HepG2 (cell line): Measurements from ENCODE around the gene TOMM22. TPM values are rescaled to one million over a fixed set of nuclear protein-coding genes. Genes with fewer than 3 reads are reported as not detected.
A peak's percentile ranks its signal among the peaks of the same experiment; 100 is the strongest.

Source experiments
- ADNP ChIP-seq: sonication (generic); formaldehyde crosslinking; IDR thresholded peaks from 2 replicates; pipeline ENCODE4 v1.4.0; 2020; ENCODE audit warnings: missing genetic modification reagents
- ARNTL ChIP-seq: sonication (generic); formaldehyde crosslinking; IDR thresholded peaks from 2 replicates; pipeline ENCODE4 v1.4.0; 2020; ENCODE audit warnings: mild to moderate bottlenecking, missing genetic modification reagents
- HNF4A ChIP-seq: sonication (generic); formaldehyde crosslinking; IDR thresholded peaks from 2 replicates; pipeline ENCODE4 v1.4.0; 2020; ENCODE audit warnings: missing genetic modification reagents
- NFE2L1 ChIP-seq: sonication (generic); formaldehyde crosslinking; IDR thresholded peaks from 2 replicates; pipeline ENCODE4 v1.4.0; 2020; ENCODE audit warnings: missing genetic modification reagents, mild to moderate bottlenecking, borderline replicate concordance
- NR2C2 ChIP-seq: sonication (generic); formaldehyde crosslinking; IDR thresholded peaks from 2 replicates; pipeline ENCODE4 v1.4.0; 2020; ENCODE audit warnings: missing genetic modification reagents, mild to moderate bottlenecking, moderate library complexity, borderline replicate concordance
- NR2F6 ChIP-seq, 2 experiments: IDR thresholded peaks; 2 replicates each; pipeline ENCODE4 v1.6.1; 2016; ENCODE audit warnings: antibody characterized with exemption in 1 of 2, mild to moderate bottlenecking in 1 of 2
- RARA ChIP-seq: IDR thresholded peaks from 2 replicates; pipeline ENCODE4 v1.6.1; 2016; ENCODE audit warnings: missing genetic modification reagents, missing compliant biosample characterization
- RCOR2 ChIP-seq: IDR thresholded peaks from 2 replicates; pipeline ENCODE4 v1.6.1; 2016; ENCODE audit warnings: missing biosample characterization, missing genetic modification reagents
- RORA ChIP-seq: sonication (generic); formaldehyde crosslinking; IDR thresholded peaks from 2 replicates; pipeline ENCODE4 v1.5.0; 2020; ENCODE audit warnings: mild to moderate bottlenecking, missing genetic modification reagents, moderate library complexity
- TBX2 ChIP-seq: sonication (generic); formaldehyde crosslinking; IDR thresholded peaks from 2 replicates; pipeline ENCODE4 v1.5.0; 2020; ENCODE audit warnings: missing genetic modification reagents, mild to moderate bottlenecking, borderline replicate concordance
- TCF7 ChIP-seq: sonication (generic); IDR thresholded peaks from 2 replicates; pipeline ENCODE4 v1.6.1; 2016; ENCODE audit warnings: antibody characterized with exemption, low read depth
- TEAD3 ChIP-seq: optimal IDR thresholded peaks from 2 replicates; pipeline ENCODE3; 2016; ENCODE audit warnings: borderline replicate concordance
- TFAP4 ChIP-seq: sonication (generic); IDR thresholded peaks from 2 replicates; pipeline ENCODE4 v1.6.1; 2016; ENCODE audit warnings: low read depth, borderline replicate concordance
- TGIF2 ChIP-seq: IDR thresholded peaks from 2 replicates; pipeline ENCODE4 v1.6.1; 2016; ENCODE audit warnings: control low read depth, missing compliant biosample characterization
- ZBTB10 ChIP-seq: sonication (generic); formaldehyde crosslinking; IDR thresholded peaks from 2 replicates; pipeline ENCODE4 v1.4.0; 2020; ENCODE audit warnings: missing genetic modification reagents, borderline replicate concordance
- ZBTB4 ChIP-seq: sonication (generic); formaldehyde crosslinking; IDR thresholded peaks from 2 replicates; pipeline ENCODE4 v1.4.0; 2020; ENCODE audit warnings: missing genetic modification reagents, mild to moderate bottlenecking, borderline replicate concordance
- ZNF329 ChIP-seq: sonication (generic); formaldehyde crosslinking; IDR thresholded peaks from 2 replicates; pipeline ENCODE4 v1.9.0; 2021; ENCODE audit warnings: low read depth, mild to moderate bottlenecking, missing genetic modification reagents
- ZNF510 ChIP-seq: sonication (generic); formaldehyde crosslinking; IDR thresholded peaks from 2 replicates; pipeline ENCODE4 v1.4.0; 2020; ENCODE audit warnings: low read depth, mild to moderate bottlenecking, missing genetic modification reagents
- ZNF580 ChIP-seq: IDR thresholded peaks from 2 replicates; pipeline ENCODE4 v1.6.1; 2016; ENCODE audit warnings: low read depth, borderline replicate concordance
- polyA plus RNA-seq, 8 experiments: library from polyadenylated mRNA; depleted of rRNA in 3 of 8; stranded (reverse) in 7 of 8; unstranded in 1 of 8; fragments of >200 nt; fragmentation: Illumina TruSeq in 4 of 8; extraction: Trizol in 4 of 8; gene quantifications; 2 replicates each; pipeline versions ENCODE4 v1.2.1 to v1.2.3, GENCODE V29; 2011 to 2016; ENCODE audit warnings: low read depth in 4 of 8, missing spikeins in 1 of 8, mixed read lengths in 1 of 8; ENCODE audit not compliant: insufficient read depth in 1 of 8
- total RNA-seq, 5 experiments: library from RNA; depleted of rRNA; stranded (reverse); fragments of >200 nt; fragmentation: Illumina TruSeq; extraction: Trizol; gene quantifications; 2 replicates each; pipeline ENCODE4 v1.2.3, GENCODE V29; 2016; ENCODE audit warnings: low read depth in 1 of 5
- TF ChIP-seq, protein P1 (sequence below): sonication (generic); formaldehyde crosslinking; IDR thresholded peaks from 2 replicates; pipeline ENCODE4 v1.9.0; 2021; ENCODE audit warnings: missing genetic modification reagents, mild to moderate bottlenecking, borderline replicate concordance

Gene TOMM22
- total and polyA plus RNA-seq, 2 of the 13 experiments (the other 11 are each of a cell fraction or from before 2014, with no cell fraction given) = 46.9 to 118 TPM

DNA sequence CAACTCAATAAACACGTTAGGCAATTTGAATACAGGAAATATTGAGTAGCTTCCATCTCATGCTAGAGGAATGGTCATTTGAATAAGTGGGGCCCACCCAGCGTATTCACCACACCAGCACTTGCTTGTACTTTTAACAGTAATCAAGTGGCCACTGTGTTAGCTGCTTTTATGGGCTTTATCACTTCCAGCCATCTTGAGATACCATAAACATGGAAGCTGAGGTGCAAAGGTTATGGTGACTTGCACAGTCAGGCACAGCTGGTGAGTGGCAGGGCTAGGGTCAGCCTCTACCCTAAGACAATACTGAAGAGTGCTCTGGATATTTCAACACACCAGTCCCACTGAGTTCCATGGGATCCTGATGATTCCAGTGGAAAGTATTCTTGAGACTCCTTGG is 12.3 kb downstream of the TOMM22 start (continued):
- TF ChIP-seq ZNF580 (CRISPR knock-in tag) (no peak), TBX2 (CRISPR knock-in tag) (no peak), NR2C2 (CRISPR knock-in tag) (peak; percentile 41; the same call in 1 of the 2 replicates), ARNTL (no peak), ZNF329 (no peak), TGIF2 (CRISPR knock-in tag) (no peak), ZNF510 (no peak), ZBTB10 (no peak), TCF7 (no peak), NR2F6 (IDR thresholded peaks at IDR 0.05) (peak; percentile 48; the same call in 1 of the 2 replicates), NR2F6 (CRISPR knock-in tag; IDR thresholded peaks at IDR 0.05) (peak; percentile 44; the same call in 1 of the 2 replicates), HNF4A (peak; percentile 76), RORA (0 out of 2 replicates have a peak, but pooled peaks have one; percentile 45), RCOR2 (no peak), ZBTB4 (CRISPR knock-in tag) (no peak), NFE2L1 (CRISPR knock-in tag) (no peak), RARA (CRISPR knock-in tag) (0 out of 2 replicates have a peak, but pooled peaks have one; percentile 6), ADNP (CRISPR knock-in tag) (no peak), TFAP4 (peak; percentile 74; the same call in 1 of the 2 replicates), TEAD3 (peak; percentile 22)
- TF ChIP-seq, protein P1, sequence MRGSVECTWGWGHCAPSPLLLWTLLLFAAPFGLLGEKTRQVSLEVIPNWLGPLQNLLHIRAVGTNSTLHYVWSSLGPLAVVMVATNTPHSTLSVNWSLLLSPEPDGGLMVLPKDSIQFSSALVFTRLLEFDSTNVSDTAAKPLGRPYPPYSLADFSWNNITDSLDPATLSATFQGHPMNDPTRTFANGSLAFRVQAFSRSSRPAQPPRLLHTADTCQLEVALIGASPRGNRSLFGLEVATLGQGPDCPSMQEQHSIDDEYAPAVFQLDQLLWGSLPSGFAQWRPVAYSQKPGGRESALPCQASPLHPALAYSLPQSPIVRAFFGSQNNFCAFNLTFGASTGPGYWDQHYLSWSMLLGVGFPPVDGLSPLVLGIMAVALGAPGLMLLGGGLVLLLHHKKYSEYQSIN (CRISPR knock-in tag) = no peak
